Keratinocyte (primary cell): Measurements from ENCODE around the gene RABL6.

Source experiments
- EZH2 ChIP-seq: IDR thresholded peaks from one replicate; pipeline ENCODE4 v1.6.1; 2012; ENCODE audit warnings: inconsistent platforms, mild to moderate bottlenecking, low read length, moderate library complexity
- TF ChIP-seq, protein P1 (sequence below), 3 experiments: IDR thresholded peaks in 1 of 3; conservative IDR thresholded peaks in 1 of 3; optimal IDR thresholded peaks in 1 of 3; 2 replicates in 2 of 3; 3 replicates in 1 of 3; pipeline versions ENCODE3 to v1.5.1; 2011; ENCODE audit warnings: low read length in 3 of 3, mild to moderate bottlenecking in 3 of 3, moderate library complexity in 2 of 3, control low read depth in 1 of 3, inconsistent platforms in 1 of 3; ENCODE audit not compliant: insufficient read depth in 2 of 3; ENCODE audit errors: extremely low read depth in 1 of 3

DNA sequence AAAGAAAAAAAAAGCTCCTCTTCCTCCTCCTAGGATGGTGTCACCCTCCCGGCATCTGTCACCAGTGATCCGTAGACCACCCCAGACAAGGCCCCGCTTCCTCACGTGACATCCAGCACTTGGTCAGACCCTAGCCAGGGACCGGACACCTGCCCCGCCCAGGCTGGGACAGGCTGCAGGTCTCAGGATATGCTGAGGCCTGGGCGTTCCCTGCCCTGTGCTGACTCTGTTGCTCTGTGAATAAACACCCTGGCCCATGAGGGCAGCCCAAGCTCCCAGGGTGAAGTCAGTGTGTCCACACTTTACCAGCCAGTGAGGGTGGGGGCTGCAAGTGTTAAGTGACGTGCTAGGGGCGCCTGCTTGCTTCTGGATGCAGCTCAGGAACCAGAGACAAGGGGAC, 52.8 kb downstream of the RABL6 start:
- TF ChIP-seq, protein P1, sequence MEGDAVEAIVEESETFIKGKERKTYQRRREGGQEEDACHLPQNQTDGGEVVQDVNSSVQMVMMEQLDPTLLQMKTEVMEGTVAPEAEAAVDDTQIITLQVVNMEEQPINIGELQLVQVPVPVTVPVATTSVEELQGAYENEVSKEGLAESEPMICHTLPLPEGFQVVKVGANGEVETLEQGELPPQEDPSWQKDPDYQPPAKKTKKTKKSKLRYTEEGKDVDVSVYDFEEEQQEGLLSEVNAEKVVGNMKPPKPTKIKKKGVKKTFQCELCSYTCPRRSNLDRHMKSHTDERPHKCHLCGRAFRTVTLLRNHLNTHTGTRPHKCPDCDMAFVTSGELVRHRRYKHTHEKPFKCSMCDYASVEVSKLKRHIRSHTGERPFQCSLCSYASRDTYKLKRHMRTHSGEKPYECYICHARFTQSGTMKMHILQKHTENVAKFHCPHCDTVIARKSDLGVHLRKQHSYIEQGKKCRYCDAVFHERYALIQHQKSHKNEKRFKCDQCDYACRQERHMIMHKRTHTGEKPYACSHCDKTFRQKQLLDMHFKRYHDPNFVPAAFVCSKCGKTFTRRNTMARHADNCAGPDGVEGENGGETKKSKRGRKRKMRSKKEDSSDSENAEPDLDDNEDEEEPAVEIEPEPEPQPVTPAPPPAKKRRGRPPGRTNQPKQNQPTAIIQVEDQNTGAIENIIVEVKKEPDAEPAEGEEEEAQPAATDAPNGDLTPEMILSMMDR (optimal IDR thresholded peaks at IDR 0.05 in 1 of 3, IDR thresholded peaks at IDR 0.05 in 1 of 3, conservative IDR thresholded peaks at IDR 0.05 in 1 of 3; ENCODE audit: extremely low read depth in 1 of 3, insufficient read depth in 2 of 3, low read length in 3 of 3), result no peak
- no peak for TF ChIP-seq EZH2
